GM10847 (cell line): ENCODE data around the gene METTL21C.

ENCODE experiments used
- POLR2A ChIP-seq: IDR thresholded peaks from 2 replicates; pipeline ENCODE4 v1.6.1; 2011; ENCODE audit not compliant: insufficient read length; ENCODE audit errors: extremely low read depth

Gene METTL21C

GRCh38 chr13:102651392-102651791, 43.5 kb downstream of the METTL21C start:
- no peak for TF ChIP-seq POLR2A

DNA sequence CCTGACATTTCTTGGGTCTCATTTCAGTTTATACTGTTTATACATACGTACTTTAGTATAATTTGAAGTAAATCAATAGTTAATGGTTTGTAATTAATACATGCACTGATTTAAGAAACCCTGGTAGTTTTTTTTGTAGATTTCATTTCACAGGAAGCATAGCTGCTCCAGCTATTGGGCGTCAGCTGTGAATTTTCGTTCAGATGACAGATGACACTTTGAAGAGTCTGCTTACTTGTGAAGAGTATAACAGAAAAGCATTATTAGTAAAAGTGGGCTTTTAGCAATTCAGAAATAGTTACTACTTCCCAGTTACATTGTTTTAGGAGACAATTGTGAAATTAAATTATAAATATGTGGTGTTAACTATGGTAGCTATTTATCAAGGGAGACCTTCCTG, 44.4 kb downstream of the METTL21C start:
- TF ChIP-seq POLR2A = no peak

DNA sequence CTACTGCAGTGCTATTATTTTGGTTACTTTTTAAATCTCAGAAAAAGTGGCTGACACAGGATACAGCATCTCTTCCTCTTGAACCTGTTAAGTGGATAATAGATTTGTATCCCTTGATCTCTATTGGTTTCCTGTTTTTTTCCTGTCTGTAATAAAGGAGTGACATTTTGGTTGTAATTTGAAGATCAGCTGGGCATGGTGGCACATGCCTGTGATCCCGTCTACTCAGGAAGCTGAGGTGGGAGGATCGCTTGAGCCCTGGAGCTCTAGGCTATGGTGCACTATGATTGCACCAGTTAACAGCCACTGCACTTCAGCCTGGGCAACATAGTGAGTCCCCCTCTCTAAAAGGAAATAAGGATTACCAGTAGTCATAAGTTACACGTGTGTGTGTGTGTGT, 46.8 kb downstream of the METTL21C start:
- no peak for TF ChIP-seq POLR2A

DNA sequence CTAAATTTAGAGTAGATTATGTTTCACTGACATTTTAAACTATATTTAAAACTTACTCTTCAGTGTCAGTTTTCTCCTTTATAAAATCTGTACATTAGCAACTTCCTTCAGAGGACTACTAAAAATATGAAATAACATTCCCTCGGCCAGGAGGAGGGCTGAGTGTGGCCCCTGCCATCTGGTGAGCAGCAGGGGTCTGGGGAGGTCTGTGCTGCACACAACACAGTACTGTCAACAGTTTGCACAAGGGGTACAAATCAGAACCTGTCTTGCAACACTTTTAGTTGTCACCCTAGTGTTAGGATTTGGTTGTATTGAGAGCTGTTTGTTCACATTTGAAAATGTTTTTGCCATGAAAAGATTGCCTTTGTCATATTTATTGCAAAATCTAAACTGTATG, 49.1 kb downstream of the METTL21C start:
- no peak for TF ChIP-seq POLR2A

DNA sequence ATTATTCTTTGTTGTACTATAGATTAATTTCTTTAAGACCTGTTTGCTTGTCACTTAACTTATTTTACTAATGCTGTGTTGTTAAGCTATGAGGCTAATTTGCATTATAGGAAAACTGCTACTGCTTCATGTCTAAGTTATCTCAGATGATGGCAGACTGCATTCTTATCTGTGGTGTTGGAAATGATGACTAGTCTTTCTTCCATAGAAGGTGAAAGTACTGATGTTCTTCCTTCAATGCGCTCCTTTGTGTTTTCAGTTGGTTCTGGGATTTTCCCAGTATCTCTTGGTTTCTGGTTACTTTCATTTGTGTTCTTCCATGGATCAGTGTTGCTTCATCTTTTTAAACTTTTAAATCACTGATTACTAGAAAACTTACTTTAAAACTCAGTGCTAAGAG, 51.2 kb downstream of the METTL21C start:
- TF ChIP-seq POLR2A = no peak

DNA sequence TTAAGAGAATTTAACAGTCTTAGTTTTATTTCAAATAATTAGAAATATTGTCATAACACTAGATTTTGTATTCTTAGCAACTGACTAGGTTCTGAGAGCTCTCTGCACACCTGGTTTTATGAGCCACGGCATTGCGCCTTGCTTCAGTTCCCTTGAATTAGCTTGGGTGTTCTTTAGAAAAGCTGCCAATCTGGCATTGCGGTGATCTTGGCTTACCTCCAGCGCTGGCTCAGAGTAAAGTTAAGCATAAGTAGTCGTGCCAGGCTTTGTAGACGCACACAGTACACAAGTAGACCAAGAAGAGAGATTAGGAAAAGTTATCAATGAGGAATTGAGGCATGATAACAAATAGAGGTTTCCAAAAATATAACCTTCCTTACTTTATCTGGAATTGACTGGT, 52.4 kb downstream of the METTL21C start:
- TF ChIP-seq POLR2A = no peak

DNA sequence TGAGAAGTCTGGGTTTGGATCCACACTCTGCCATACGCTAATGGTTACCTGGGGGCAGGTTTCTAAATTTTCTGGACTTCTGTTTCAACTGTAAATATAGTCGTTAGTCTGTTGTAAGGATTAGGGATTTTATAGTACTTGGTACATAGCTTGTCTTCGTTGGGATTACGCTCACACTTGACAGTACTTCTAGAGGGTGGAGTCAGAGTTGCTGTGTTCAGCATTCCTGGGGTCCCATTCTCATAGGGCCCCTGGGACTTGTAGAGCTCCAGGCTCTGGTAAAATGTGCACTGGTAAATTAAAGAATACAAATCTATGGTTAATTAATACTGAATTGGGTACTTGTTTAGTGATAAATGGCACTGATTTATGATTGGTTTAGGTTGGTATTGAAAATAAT, 52.8 kb downstream of the METTL21C start:
- TF ChIP-seq POLR2A = no peak

GRCh38 chr13:102638741-102639140, 56.1 kb downstream of the METTL21C start:
- TF ChIP-seq POLR2A = no peak
